WTC11 (cell line): ENCODE results near the gene TBKBP1. TPM values are rescaled to one million over a fixed set of nuclear protein-coding genes. Genes with fewer than 3 reads are reported as not detected.

Experiments used
- ATAC-seq: fragments of 200-7000 bp; cut with Tn5 transposase; 2 replicates; pipeline ENCODE4 v1.10.0; 2021; ENCODE audit warnings: mild to moderate bottlenecking, moderate library complexity
- CTCF ChIA-PET: fragments of 300-600 bp; sonication (Branson Sonifier 250); formaldehyde crosslinking; loops from one replicate; lab custom pipeline; 2021; ENCODE audit warnings: antibody characterized with exemption; lab: Charles Lee
- POLR2A ChIA-PET: fragments of 350-600 bp; sonication (Branson Sonifier 250); formaldehyde crosslinking; loops from one replicate; lab custom pipeline; 2021; ENCODE audit warnings: antibody characterized with exemption; lab: Charles Lee
- DNase-seq: peaks from one replicate; pipeline ENCODE4 v3.0.0; 2021; ENCODE audit warnings: low spot score
- H3K27ac Mint-ChIP-seq: 2 replicates; pipeline ENCODE4 v1.8.0; 2021; ENCODE audit warnings: mixed read lengths
- H3K27me3 Mint-ChIP-seq: 2 replicates; pipeline ENCODE4 v1.8.0; 2021; ENCODE audit warnings: low read depth, mild to moderate bottlenecking, moderate library complexity, mixed read lengths
- H3K36me3 Mint-ChIP-seq: 2 replicates; pipeline ENCODE4 v1.8.0; 2021; ENCODE audit warnings: mixed read lengths
- H3K4me1 Mint-ChIP-seq: 2 replicates; pipeline ENCODE4 v1.8.0; 2022; ENCODE audit warnings: mixed read lengths
- H3K4me3 Mint-ChIP-seq: 2 replicates; pipeline ENCODE4 v1.8.0; 2021; ENCODE audit warnings: mild to moderate bottlenecking, moderate library complexity, mixed read lengths
- H3K9me3 Mint-ChIP-seq: 2 replicates; pipeline ENCODE4 v1.8.0; 2021; ENCODE audit warnings: mixed read lengths
- EMX1 ChIP-seq: fragments of 250-450 bp; sonication (Bioruptor Pico); IDR thresholded peaks from 2 replicates; pipeline ENCODE4 v1.8.0; 2021; ENCODE audit warnings: mild to moderate bottlenecking
- ETV6 ChIP-seq: sonication (generic); formaldehyde crosslinking; IDR thresholded peaks from 2 replicates; pipeline ENCODE4 v1.8.1; 2022; ENCODE audit warnings: mild to moderate bottlenecking, missing genetic modification reagents
- NFE2L1 ChIP-seq: sonication (generic); formaldehyde crosslinking; IDR thresholded peaks from 2 replicates; pipeline ENCODE4 v1.8.1; 2023; ENCODE audit warnings: missing genetic modification reagents
- NR2C2 ChIP-seq: sonication (generic); formaldehyde crosslinking; IDR thresholded peaks from 2 replicates; pipeline ENCODE4 v1.8.0; 2022; ENCODE audit warnings: mild to moderate bottlenecking, missing genetic modification reagents
- TCF7 ChIP-seq: sonication (generic); formaldehyde crosslinking; IDR thresholded peaks from 2 replicates; pipeline ENCODE4 v1.8.0; 2022; ENCODE audit warnings: mild to moderate bottlenecking, low read depth, missing genetic modification reagents, moderate library complexity
- ZNF121 ChIP-seq: sonication (generic); formaldehyde crosslinking; IDR thresholded peaks from 2 replicates; pipeline ENCODE4 v1.8.0; 2023; ENCODE audit warnings: missing genetic modification reagents
- ZNF219 ChIP-seq: sonication (generic); formaldehyde crosslinking; IDR thresholded peaks from 2 replicates; pipeline ENCODE4 v1.8.0; 2023; ENCODE audit warnings: missing genetic modification reagents, mild to moderate bottlenecking, borderline replicate concordance
- ZNF396 ChIP-seq: fragments of 250-450 bp; sonication (Bioruptor Pico); IDR thresholded peaks from 2 replicates; pipeline ENCODE4 v1.8.0; 2021; ENCODE audit warnings: mild to moderate bottlenecking, moderate library complexity, borderline replicate concordance
- total RNA-seq: library from RNA; stranded (reverse); gene quantifications from 3 replicates; pipeline ENCODE4 v1.2.3, GENCODE V29; 2021
- TF ChIP-seq, protein P1 (sequence below): sonication (generic); formaldehyde crosslinking; IDR thresholded peaks from 2 replicates; pipeline ENCODE4 v1.8.1; 2022; ENCODE audit warnings: low read depth, mild to moderate bottlenecking, moderate library complexity, missing genetic modification reagents, borderline replicate concordance
- TF ChIP-seq, protein P2 (sequence below): sonication (generic); formaldehyde crosslinking; IDR thresholded peaks from 2 replicates; pipeline ENCODE4 v1.8.0; 2023; ENCODE audit warnings: missing genetic modification reagents
- TF ChIP-seq, protein P3 (sequence below): sonication (generic); formaldehyde crosslinking; IDR thresholded peaks from 2 replicates; pipeline ENCODE4 v1.8.0; 2022; ENCODE audit warnings: mild to moderate bottlenecking, missing genetic modification reagents
- TF ChIP-seq, protein P4 (sequence below): sonication (generic); formaldehyde crosslinking; IDR thresholded peaks from 2 replicates; pipeline ENCODE4 v1.8.0; 2022; ENCODE audit warnings: mild to moderate bottlenecking, missing genetic modification reagents
- TF ChIP-seq, protein P5 (sequence below): sonication (generic); formaldehyde crosslinking; IDR thresholded peaks from 2 replicates; pipeline ENCODE4 v1.8.1; 2023; ENCODE audit warnings: mild to moderate bottlenecking, missing genetic modification reagents
- TF ChIP-seq, protein P6 (sequence below): sonication (generic); formaldehyde crosslinking; IDR thresholded peaks from 2 replicates; pipeline ENCODE4 v1.8.1; 2022; ENCODE audit warnings: low read depth, missing genetic modification reagents, borderline replicate concordance

Gene TBKBP1
- total RNA-seq, 1 experiment from 2014 or later = 17.4 TPM

DNA sequence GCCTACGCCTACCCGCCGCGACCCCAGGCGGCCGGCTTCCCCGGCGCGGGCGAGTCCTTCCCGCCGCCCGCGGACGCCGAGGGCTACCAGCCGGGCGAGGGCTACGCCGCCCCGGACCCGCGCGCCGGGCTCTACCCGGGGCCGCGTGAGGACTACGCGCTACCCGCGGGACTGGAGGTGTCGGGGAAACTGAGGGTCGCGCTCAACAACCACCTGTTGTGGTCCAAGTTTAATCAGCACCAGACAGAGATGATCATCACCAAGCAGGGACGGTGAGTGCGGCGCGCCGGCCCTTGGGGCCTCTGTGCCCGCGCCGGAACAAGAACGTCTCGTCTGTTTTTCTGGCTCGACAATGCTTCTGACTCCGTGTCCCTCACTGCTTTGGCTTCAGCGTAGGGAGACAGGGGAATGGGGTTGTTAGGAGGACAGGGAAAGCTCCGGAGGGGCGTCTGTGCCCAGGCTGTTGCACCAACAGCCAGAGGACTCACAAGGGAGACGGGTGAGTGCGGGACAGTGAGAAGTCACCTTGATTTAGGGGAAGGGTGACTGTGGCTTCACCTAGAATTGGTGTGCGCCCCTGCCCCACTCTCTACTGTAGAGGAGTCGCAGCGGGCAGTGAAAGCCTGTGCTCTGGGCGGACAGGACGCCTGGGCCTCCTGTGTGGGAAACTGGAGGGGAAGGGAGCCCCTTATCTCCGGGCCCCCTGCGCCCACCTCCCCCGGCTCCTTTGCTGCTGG, 39.9 kb downstream of the TBKBP1 start (continued):
- TF ChIP-seq ZNF121 = 0 out of 2 replicates have a peak, but pooled peaks have one; percentile 43
- TF ChIP-seq, protein P1, sequence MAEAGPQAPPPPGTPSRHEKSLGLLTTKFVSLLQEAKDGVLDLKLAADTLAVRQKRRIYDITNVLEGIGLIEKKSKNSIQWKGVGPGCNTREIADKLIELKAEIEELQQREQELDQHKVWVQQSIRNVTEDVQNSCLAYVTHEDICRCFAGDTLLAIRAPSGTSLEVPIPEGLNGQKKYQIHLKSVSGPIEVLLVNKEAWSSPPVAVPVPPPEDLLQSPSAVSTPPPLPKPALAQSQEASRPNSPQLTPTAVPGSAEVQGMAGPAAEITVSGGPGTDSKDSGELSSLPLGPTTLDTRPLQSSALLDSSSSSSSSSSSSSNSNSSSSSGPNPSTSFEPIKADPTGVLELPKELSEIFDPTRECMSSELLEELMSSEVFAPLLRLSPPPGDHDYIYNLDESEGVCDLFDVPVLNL (CRISPR knock-in tag) = 0 out of 2 replicates have a peak, but pooled peaks have one; percentile 30
- no peak for TF ChIP-seq NFE2L1 (CRISPR knock-in tag)
- TF ChIP-seq, protein P2, sequence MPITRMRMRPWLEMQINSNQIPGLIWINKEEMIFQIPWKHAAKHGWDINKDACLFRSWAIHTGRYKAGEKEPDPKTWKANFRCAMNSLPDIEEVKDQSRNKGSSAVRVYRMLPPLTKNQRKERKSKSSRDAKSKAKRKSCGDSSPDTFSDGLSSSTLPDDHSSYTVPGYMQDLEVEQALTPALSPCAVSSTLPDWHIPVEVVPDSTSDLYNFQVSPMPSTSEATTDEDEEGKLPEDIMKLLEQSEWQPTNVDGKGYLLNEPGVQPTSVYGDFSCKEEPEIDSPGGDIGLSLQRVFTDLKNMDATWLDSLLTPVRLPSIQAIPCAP (CRISPR knock-in tag) = no peak

DNA sequence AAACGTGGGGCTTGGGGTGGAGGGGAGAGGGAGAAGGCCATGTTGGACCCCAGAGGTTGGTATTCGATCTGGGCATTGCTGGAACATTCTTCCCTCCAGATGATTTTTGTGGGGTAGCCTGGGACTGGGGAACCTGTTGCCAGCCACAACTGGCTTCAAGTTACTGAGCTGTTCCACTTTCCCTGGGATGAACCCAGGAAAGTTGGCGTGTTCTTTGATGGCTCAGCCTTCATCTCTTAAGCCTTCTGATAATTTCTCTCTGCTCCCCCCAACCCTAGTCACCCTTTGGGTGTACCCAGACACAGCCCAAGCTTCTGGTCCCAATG, 41.1 kb downstream of the TBKBP1 start:
- Mint-ChIP-seq H3K27ac (no peak overlapping the region), H3K9me3 (no peaks in the 10 kb centered on the region), H3K4me3 (no peak overlapping the region), H3K36me3 (no peaks in the 10 kb centered on the region), H3K4me1 (peaks cover 9% of the 10 kb centered on the region), H3K27me3 (peaks cover 66% of the 10 kb centered on the region)
- ChIA-PET POLR2A (no interaction called here), CTCF (interaction anchor here (1.0 kb wide), 1 partner anchor 36 kb away, joined by 3 read pairs; no protein-coding TSS in a partner anchor)
- no peak for DNase-seq
- TF ChIP-seq, protein P3, sequence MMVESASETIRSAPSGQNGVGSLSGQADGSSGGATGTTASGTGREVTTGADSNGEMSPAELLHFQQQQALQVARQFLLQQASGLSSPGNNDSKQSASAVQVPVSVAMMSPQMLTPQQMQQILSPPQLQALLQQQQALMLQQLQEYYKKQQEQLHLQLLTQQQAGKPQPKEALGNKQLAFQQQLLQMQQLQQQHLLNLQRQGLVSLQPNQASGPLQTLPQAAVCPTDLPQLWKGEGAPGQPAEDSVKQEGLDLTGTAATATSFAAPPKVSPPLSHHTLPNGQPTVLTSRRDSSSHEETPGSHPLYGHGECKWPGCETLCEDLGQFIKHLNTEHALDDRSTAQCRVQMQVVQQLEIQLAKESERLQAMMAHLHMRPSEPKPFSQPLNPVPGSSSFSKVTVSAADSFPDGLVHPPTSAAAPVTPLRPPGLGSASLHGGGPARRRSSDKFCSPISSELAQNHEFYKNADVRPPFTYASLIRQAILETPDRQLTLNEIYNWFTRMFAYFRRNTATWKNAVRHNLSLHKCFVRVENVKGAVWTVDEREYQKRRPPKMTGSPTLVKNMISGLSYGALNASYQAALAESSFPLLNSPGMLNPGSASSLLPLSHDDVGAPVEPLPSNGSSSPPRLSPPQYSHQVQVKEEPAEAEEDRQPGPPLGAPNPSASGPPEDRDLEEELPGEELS (CRISPR knock-in tag) = no peak
- TF ChIP-seq ZNF121 (no peak), EMX1 (CRISPR knock-in tag) (no peak), ZNF219 (CRISPR knock-in tag) (no peak)
- TF ChIP-seq, protein P4, sequence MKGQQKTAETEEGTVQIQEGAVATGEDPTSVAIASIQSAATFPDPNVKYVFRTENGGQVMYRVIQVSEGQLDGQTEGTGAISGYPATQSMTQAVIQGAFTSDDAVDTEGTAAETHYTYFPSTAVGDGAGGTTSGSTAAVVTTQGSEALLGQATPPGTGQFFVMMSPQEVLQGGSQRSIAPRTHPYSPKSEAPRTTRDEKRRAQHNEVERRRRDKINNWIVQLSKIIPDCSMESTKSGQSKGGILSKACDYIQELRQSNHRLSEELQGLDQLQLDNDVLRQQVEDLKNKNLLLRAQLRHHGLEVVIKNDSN (CRISPR knock-in tag) = no peak
- TF ChIP-seq, all 79 proteins: peak for 0
- ATAC-seq = no peak

DNA sequence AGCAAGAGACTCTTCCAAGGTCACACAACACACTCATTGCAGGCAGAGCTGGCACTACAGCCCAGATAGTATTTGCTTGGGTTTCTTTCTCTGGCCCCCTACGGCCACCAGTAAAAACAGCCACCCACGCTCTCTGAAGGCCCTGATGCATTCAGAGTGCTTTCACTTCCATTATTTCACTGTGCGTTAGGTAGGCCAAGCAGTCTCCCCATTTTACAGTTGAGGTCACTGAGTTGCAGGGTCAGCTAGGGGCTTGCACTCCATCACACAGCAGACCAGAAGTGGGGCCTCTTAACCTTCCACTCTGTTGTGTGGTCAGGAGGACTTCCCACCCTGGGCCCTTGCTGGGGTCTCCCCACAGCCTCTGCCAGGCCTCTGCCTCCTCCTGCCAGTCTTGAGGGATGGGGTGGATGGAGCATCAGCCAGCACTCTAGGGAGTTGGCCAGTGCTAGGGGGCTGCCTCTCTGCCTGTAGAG, 41.6 kb downstream of the TBKBP1 start:
- no peak for DNase-seq
- Mint-ChIP-seq H3K27ac (no peak overlapping the region), H3K9me3 (no peaks in the 10 kb centered on the region), H3K36me3 (no peaks in the 10 kb centered on the region), H3K27me3 (peaks cover 62% of the 10 kb centered on the region), H3K4me1 (peaks cover 9% of the 10 kb centered on the region), H3K4me3 (no peak overlapping the region)
- no peak for ATAC-seq
- ChIA-PET CTCF (interaction anchor here (1.0 to 1.2 kb wide), 2 partner anchors 36 kb away, joined by 3 to 5 read pairs; no protein-coding TSS in a partner anchor), POLR2A (no interaction called here)
- TF ChIP-seq ZNF396 = no peak
- no peak for TF ChIP-seq NR2C2 (CRISPR knock-in tag)
- TF ChIP-seq TCF7 (CRISPR knock-in tag) = no peak
- TF ChIP-seq, protein P5, sequence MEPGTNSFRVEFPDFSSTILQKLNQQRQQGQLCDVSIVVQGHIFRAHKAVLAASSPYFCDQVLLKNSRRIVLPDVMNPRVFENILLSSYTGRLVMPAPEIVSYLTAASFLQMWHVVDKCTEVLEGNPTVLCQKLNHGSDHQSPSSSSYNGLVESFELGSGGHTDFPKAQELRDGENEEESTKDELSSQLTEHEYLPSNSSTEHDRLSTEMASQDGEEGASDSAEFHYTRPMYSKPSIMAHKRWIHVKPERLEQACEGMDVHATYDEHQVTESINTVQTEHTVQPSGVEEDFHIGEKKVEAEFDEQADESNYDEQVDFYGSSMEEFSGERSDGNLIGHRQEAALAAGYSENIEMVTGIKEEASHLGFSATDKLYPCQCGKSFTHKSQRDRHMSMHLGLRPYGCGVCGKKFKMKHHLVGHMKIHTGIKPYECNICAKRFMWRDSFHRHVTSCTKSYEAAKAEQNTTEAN (CRISPR knock-in tag) = no peak
- TF ChIP-seq ETV6 (CRISPR knock-in tag) = no peak
- TF ChIP-seq, protein P6, sequence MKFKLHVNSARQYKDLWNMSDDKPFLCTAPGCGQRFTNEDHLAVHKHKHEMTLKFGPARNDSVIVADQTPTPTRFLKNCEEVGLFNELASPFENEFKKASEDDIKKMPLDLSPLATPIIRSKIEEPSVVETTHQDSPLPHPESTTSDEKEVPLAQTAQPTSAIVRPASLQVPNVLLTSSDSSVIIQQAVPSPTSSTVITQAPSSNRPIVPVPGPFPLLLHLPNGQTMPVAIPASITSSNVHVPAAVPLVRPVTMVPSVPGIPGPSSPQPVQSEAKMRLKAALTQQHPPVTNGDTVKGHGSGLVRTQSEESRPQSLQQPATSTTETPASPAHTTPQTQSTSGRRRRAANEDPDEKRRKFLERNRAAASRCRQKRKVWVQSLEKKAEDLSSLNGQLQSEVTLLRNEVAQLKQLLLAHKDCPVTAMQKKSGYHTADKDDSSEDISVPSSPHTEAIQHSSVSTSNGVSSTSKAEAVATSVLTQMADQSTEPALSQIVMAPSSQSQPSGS = no peak
